ENCODE data around the gene LRIG1.

LRIG1 gene

GRCh38 chr3:66464512-66464894 is 36.3 kb downstream of the LRIG1 start:
- no peak for FAIRE-seq
- no peak for TF ChIP-seq POLR2A (IDR thresholded peaks at IDR 0.05; ENCODE audit: low read depth, low read length)
- no peak for DNase-seq (ENCODE audit: insufficient read length, low spot score)

- no peak for TF ChIP-seq POLR2A (IDR thresholded peaks at IDR 0.05; ENCODE audit: low read depth, low read length)
- FAIRE-seq, result no peak
- no peak for DNase-seq (ENCODE audit: insufficient read length, low spot score)
Measured at GRCh38 chr3:66463730-66464511, 36.9 kb downstream of the LRIG1 start.

- DNase-seq (ENCODE audit: insufficient read length, low spot score), result no peak
- FAIRE-seq, result no peak
Measured at GRCh38 chr3:66463054-66463631, 37.7 kb downstream of the LRIG1 start.

DNA sequence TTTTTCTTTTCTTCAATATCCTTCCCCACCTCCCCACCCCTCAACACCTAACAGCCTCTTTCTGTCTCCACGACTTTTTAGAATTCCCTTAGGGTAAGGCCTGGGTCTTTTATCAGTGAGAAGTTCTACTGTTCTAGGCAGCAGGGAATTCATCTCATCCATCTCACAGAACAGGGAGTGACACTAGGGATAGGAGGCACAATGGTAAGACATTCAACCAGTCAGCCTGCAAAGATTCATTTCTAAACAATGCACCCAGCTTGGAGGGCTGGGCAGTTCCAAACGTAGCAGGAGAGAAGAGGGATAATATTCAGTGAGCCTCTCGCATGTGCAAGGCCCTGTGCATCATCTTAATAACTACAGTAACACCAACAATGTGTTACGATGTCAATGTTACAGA is 43.6 kb downstream of the LRIG1 start:
- no peak for FAIRE-seq
- TF ChIP-seq POLR2A (IDR thresholded peaks at IDR 0.05; ENCODE audit: low read depth, low read length), result no peak
- no peak for DNase-seq (ENCODE audit: insufficient read length, low spot score)

More at GRCh38 chr3:66463054-66463631, 37.7 kb downstream of the LRIG1 start:
- TF ChIP-seq POLR2A (IDR thresholded peaks at IDR 0.05; ENCODE audit: low read depth, low read length), result no peak

DNA sequence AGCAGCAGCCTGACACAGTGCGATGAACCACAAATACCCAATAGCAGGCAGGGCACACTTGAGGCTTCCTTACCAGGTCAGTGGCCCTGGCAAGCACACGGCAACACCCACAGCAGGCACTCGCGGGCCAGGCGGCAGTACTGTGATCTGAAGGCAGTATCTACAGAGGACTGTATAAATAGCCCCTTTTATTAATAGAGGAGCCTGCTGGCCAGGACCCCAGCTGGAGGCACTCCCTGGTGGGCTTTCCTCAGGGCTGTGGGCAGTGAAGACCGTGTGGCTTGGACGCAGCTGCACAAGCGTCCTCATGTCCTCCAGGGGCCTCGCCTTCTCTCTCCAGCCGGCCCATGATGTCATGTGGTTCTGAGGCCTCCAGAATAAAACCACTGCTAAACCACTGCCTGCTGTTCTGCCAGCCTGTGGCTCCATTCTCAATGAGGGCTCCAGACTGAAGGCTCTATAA is 44.1 kb downstream of the LRIG1 start:
- DNase-seq (ENCODE audit: insufficient read length, low spot score) (no peak), FAIRE-seq (no peak)
- no peak for TF ChIP-seq POLR2A (IDR thresholded peaks at IDR 0.05; ENCODE audit: low read depth, low read length)

GRCh38 chr3:66454464-66454859 is 46.4 kb downstream of the LRIG1 start:
- TF ChIP-seq POLR2A (IDR thresholded peaks at IDR 0.05; ENCODE audit: low read depth, low read length), result no peak
- no peak for FAIRE-seq
- DNase-seq (ENCODE audit: insufficient read length, low spot score), result no peak

GRCh38 chr3:66453651-66454463 is 47.0 kb downstream of the LRIG1 start:
- DNase-seq (ENCODE audit: insufficient read length, low spot score) (no peak), FAIRE-seq (no peak)

GRCh38 chr3:66452303-66453011 is 48.4 kb downstream of the LRIG1 start:
- FAIRE-seq (no peak), DNase-seq (ENCODE audit: insufficient read length, low spot score) (no peak)
- no peak for TF ChIP-seq POLR2A (IDR thresholded peaks at IDR 0.05; ENCODE audit: low read depth, low read length)

More at GRCh38 chr3:66453651-66454463, 47.0 kb downstream of the LRIG1 start:
- TF ChIP-seq POLR2A (IDR thresholded peaks at IDR 0.05; ENCODE audit: low read depth, low read length), result no peak

DNA sequence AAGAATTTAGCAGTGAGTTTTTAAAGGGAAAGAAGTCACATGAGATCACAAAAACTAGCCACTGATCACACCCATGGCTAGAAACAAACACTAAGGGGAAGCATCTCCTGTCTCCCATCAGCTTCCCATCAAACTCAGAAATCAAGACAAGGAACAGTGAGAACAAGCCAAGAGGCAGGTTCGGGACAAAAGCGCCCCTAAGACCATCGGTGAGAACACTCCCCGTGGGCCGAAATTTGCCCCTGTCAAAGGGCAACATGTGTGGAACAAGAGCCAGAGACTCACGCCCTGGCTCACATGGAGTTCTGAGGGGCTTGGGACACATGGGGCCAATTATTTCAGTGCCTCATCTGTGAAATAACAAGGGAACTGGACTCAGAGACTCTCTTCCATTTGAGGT is 49.1 kb downstream of the LRIG1 start:
- no peak for FAIRE-seq
- no peak for DNase-seq (ENCODE audit: insufficient read length, low spot score)
- no peak for TF ChIP-seq POLR2A (IDR thresholded peaks at IDR 0.05; ENCODE audit: low read depth, low read length)

DNA sequence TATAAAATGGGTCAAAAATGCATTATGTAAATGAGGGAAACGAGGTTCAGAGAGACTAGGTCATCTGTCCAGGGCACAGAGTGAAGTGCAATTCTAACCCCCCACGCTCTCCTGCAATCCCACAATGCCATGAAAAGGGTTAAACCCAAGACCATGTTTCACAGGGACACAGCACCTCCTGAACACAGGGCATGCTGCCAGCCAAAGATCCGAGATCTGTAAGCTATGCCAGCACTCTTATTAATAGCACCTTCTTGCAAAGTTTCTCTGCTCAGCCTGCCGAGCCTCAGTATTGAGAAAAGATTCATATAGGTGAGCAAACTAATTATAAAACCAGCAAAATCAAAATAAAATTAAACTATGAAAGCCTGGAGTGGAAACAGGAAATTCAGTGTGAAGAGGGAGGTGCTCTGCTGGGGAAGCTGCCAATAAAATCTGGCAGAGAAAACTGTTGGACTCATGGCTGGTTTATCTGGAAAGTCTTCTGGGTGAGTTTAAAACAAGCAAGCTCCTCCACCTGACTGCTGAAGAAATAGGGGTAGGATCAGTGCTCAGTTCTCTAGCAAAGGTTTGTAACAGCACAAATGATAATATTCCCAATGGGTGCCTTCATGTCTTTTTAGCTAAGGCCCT is 50.3 kb downstream of the LRIG1 start:
- FAIRE-seq (no peak), DNase-seq (ENCODE audit: insufficient read length, low spot score) (no peak)
- TF ChIP-seq POLR2A (IDR thresholded peaks at IDR 0.05; ENCODE audit: low read depth, low read length), result no peak

DNA sequence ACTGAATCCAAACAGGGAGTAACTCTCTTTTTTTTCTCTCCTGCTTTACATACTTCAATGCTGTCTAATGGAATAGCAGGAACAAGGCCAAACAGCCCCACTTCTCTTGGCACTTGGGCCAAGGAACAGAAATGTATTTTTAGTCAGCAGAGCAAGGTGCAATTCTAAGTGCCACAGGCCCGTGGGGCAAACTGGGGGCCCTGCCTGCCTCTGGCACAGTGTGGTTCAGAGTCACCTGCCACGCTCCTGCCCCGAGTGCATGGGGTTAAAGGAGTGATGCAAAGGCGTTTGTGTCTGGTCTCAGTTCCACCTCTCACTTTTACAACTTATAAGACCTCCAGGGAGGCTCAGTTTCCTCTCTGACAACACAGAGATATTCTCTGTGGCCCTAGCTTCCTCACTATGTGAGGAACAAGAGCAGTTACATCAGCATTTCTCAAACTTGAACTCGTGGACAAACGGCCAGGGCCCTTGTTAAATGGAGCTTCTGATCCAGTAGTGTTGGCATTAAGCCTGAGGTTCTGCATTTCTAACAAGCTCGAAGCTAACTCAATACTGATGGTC is 51.3 kb downstream of the LRIG1 start:
- no peak for DNase-seq (ENCODE audit: insufficient read length, low spot score)
- TF ChIP-seq POLR2A (IDR thresholded peaks at IDR 0.05; ENCODE audit: low read depth, low read length), result no peak
- FAIRE-seq, result no peak

DNA sequence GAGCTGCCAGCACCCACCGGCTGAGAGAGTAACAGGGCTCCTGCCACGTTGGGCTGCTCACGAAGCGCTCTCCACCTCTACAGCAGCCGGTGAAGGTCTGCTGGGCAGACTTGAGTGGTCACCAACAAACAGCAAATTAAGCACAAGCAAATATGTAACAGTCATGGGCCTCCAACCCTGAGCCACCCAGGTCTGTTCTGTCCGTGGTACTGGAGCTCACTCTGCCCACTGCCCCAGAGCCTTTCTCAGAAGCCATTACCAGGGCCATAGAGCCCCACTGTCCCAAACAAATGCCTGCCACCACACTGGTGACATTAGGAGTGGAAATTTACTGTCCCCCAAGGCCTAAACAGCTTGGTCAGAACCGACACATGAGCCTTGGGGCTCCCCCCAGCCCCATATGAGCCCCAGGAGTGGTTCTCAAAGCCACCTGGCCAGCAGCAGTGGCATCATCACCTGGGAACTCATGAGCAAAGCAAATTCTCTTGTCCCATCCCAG is 56.6 kb downstream of the LRIG1 start:
- no peak for TF ChIP-seq POLR2A (IDR thresholded peaks at IDR 0.05; ENCODE audit: low read depth, low read length)
- FAIRE-seq, result no peak

More for the DNA sequence above, 56.6 kb downstream of the LRIG1 start:
- no peak for DNase-seq (ENCODE audit: insufficient read length, low spot score)

Measured in H54 (cell line).